Smooth muscle cell (in vitro differentiated cells): ENCODE data around the gene NOSIP. TPM values are rescaled to one million over a fixed set of nuclear protein-coding genes. Genes with fewer than 3 reads are reported as not detected.
A peak's percentile ranks its signal among the peaks of the same experiment; 100 is the strongest.

Experiments used
- DNase-seq: peaks from one replicate; lab custom pipeline; 2025; ENCODE audit not compliant: unreplicated experiment; lab: John Stamatoyannopoulos, UW
- H2AFZ ChIP-seq: fragments of 200-600 bp; sonication (generic); 2 replicates; pipeline ENCODE4 v1.6.0; 2016; ENCODE audit warnings: antibody characterized with exemption, low read depth, mild to moderate bottlenecking
- H3F3A ChIP-seq: fragments of 200-600 bp; sonication (generic); 2 replicates; pipeline ENCODE4 v1.6.0; 2017; ENCODE audit warnings: antibody characterized with exemption, low read depth
- H3K27ac ChIP-seq: fragments of 200-600 bp; sonication (generic); 2 replicates; pipeline ENCODE4 v1.5.1; 2016; ENCODE audit warnings: low read depth, mild to moderate bottlenecking
- H3K27me3 ChIP-seq: fragments of 200-600 bp; sonication (generic); 2 replicates; pipeline ENCODE4 v1.6.1; 2016; ENCODE audit warnings: low read depth, mild to moderate bottlenecking
- H3K36me3 ChIP-seq: fragments of 200-600 bp; sonication (generic); 2 replicates; pipeline ENCODE4 v1.5.1; 2016; ENCODE audit warnings: low read depth
- H3K4me1 ChIP-seq: fragments of 200-600 bp; sonication (generic); 2 replicates; pipeline ENCODE4 v1.5.1; 2016; ENCODE audit warnings: low read depth
- H3K4me2 ChIP-seq: fragments of 200-600 bp; sonication (generic); 2 replicates; pipeline ENCODE4 v1.6.0; 2016; ENCODE audit warnings: mild to moderate bottlenecking
- H3K4me3 ChIP-seq: fragments of 200-600 bp; sonication (generic); 2 replicates; pipeline ENCODE4 v1.5.1; 2016; ENCODE audit warnings: mild to moderate bottlenecking
- H3K79me2 ChIP-seq: fragments of 200-600 bp; sonication (generic); 2 replicates; pipeline ENCODE4 v1.6.0; 2016; ENCODE audit warnings: low read depth, mild to moderate bottlenecking
- H3K9ac ChIP-seq: fragments of 200-600 bp; sonication (generic); 2 replicates; pipeline ENCODE4 v1.6.0; 2016; ENCODE audit warnings: low read depth
- H3K9me3 ChIP-seq: fragments of 200-600 bp; sonication (generic); replicated peaks from 2 replicates; pipeline ENCODE4 v1.5.1; 2016; ENCODE audit warnings: low read depth
- H4K20me1 ChIP-seq: fragments of 200-600 bp; sonication (generic); 2 replicates; pipeline ENCODE4 v1.6.0; 2016; ENCODE audit warnings: low read depth
- WGBS: methylation state at CpG from one replicate; pipeline ENCODE4 v1.1.7; 2016; ENCODE audit warnings: low lambda C conversion rate; 5-methylcytosine and 5-hydroxymethylcytosine counted together
- polyA plus RNA-seq: library from polyadenylated mRNA; unstranded; fragments of >200 nt; fragmentation: Nextera tagmentation; extraction: Ambion mirVana; gene quantifications from 2 replicates; pipeline ENCODE4 v1.2.1, GENCODE V29; 2016
- small RNA-seq: library from RNA; depleted of rRNA; stranded (forward); fragments of <200 nt; gene quantifications from one replicate; pipeline ENCODE3, GENCODE V24; 2014
- total RNA-seq: library from RNA; depleted of rRNA; stranded (reverse); fragments of >200 nt; gene quantifications from 2 replicates; pipeline ENCODE4 v1.2.3, GENCODE V29; 2014
- TF ChIP-seq, protein P1 (sequence below): fragments of 200-600 bp; sonication (generic); IDR thresholded peaks from 2 replicates; pipeline ENCODE4 v1.5.1; 2017; ENCODE audit warnings: borderline replicate concordance, mild to moderate bottlenecking, antibody characterized with exemption; ENCODE audit not compliant: insufficient read depth, poor library complexity, severe bottlenecking

Gene NOSIP
- total and polyA plus RNA-seq, 2 experiments from 2014 or later, result 45.0 to 95.7 TPM

DNA sequence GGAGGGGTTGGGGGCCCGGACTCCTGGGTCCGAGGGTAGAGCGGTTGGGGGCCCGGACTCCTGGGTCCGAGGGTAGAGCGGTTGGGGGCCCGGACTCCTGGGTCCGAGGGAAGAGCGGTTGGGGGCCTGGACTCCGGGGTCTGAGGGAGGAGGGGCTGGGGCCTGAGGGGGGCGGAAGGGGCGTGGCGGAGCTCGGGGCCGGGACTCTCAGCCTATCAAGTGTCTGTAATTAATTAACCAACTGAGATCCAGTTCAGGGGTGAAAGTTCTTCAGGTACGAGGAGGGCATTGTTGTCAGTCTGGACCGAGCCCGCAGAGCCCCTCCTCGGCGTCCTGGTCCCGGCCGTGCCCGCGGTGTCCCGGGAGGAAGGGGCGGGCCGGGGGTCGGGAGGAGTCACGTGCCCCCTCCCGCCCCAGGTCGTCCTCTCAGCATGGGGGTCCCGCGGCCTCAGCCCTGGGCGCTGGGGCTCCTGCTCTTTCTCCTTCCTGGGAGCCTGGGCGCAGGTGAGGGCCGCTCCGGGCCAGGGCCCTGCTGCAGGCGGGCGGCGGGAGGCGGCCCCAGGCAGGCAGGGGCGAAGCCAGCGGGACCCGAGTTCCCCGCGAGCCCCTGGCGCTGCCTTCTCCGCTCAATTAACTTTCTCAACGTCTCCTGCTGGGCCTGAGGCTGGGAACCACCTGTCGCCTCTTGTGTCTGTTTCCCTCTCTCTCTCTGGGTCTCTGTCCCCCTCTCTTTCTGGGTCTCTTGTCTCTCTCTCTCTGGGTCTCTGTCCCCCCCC is 67.2 kb downstream of the NOSIP start:
- TF ChIP-seq, protein P1, sequence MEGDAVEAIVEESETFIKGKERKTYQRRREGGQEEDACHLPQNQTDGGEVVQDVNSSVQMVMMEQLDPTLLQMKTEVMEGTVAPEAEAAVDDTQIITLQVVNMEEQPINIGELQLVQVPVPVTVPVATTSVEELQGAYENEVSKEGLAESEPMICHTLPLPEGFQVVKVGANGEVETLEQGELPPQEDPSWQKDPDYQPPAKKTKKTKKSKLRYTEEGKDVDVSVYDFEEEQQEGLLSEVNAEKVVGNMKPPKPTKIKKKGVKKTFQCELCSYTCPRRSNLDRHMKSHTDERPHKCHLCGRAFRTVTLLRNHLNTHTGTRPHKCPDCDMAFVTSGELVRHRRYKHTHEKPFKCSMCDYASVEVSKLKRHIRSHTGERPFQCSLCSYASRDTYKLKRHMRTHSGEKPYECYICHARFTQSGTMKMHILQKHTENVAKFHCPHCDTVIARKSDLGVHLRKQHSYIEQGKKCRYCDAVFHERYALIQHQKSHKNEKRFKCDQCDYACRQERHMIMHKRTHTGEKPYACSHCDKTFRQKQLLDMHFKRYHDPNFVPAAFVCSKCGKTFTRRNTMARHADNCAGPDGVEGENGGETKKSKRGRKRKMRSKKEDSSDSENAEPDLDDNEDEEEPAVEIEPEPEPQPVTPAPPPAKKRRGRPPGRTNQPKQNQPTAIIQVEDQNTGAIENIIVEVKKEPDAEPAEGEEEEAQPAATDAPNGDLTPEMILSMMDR, result no peak
- no peaks in the 10 kb centered on the region for H3K79me2 ChIP-seq
- no peaks in the 10 kb centered on the region for H3K9me3 ChIP-seq
- no peaks in the 10 kb centered on the region for H3F3A ChIP-seq
- peaks cover 11% of the 10 kb centered on the region for H3K4me1 ChIP-seq
- peak overlapping the region; percentile 95 for H3K4me3 ChIP-seq
- H4K20me1 ChIP-seq, result no peaks in the 10 kb centered on the region
- WGBS, result 2% methylated on average over 28 of the region's 50 CpGs
- H3K27ac ChIP-seq, result peak overlapping the region; percentile 43
- DNase-seq, result no peak
- H3K27me3 ChIP-seq, result no peaks in the 10 kb centered on the region
- no peaks in the 10 kb centered on the region for H3K36me3 ChIP-seq
- peak overlapping the region; percentile 99 for H3K4me2 ChIP-seq
- H2AFZ ChIP-seq, result peak overlapping the region; percentile 86
- H3K9ac ChIP-seq, result peak overlapping the region; percentile 61

GRCh38 chr19:49507803-49508494 is 72.4 kb downstream of the NOSIP start:
- Histone ChIP-seq H4K20me1 (no peaks in the 10 kb centered on the region), H3K4me1 (peaks cover 12% of the 10 kb centered on the region), H3K9me3 (no peaks in the 10 kb centered on the region), H3K27me3 (no peaks in the 10 kb centered on the region), H3K9ac (no peak overlapping the region), H3K4me3 (no peak overlapping the region), H3K4me2 (no peak overlapping the region), H2AFZ (no peak overlapping the region), H3K36me3 (no peaks in the 10 kb centered on the region), H3K27ac (no peak overlapping the region), H3F3A (no peaks in the 10 kb centered on the region), H3K79me2 (no peaks in the 10 kb centered on the region)
- WGBS, result 64% methylated on average over 12 of the region's 12 CpGs
- TF ChIP-seq, protein P1, result no peak
- no peak for DNase-seq

- Histone ChIP-seq H3K79me2 (no peaks in the 10 kb centered on the region), H3K9ac (no peak overlapping the region), H3F3A (no peaks in the 10 kb centered on the region), H3K36me3 (no peaks in the 10 kb centered on the region), H3K4me2 (no peak overlapping the region), H2AFZ (no peak overlapping the region), H3K4me1 (peaks cover 5% of the 10 kb centered on the region), H3K27ac (no peak overlapping the region), H3K9me3 (no peaks in the 10 kb centered on the region), H3K27me3 (no peaks in the 10 kb centered on the region), H4K20me1 (no peaks in the 10 kb centered on the region), H3K4me3 (no peak overlapping the region)
- 20% methylated on average over 7 of the region's 8 CpGs for WGBS
- DNase-seq, result no peak
- TF ChIP-seq, protein P1, result peak; percentile 80
Observed at GRCh38 chr19:49506575-49507105, 73.7 kb downstream of the NOSIP start.

Small RNA genes lying within 50 kb of the gene (small RNA-seq; reads per million reads assigned to genes)
- gene RF00019, result not detected

Other genes with a start within 250 kb of the NOSIP start
- gene CD37, start 245.2 kb downstream of the NOSIP start, total RNA-seq, result not detected in 2 replicates
- 7.0 and 8.8 TPM in 2 replicates for gene CD37, start 245.2 kb downstream of the NOSIP start, polyA plus RNA-seq
- gene TEAD2, start 218.1 kb downstream of the NOSIP start, total RNA-seq, result 46.0 and 71.8 TPM in 2 replicates
- 55.3 and 58.5 TPM in 2 replicates for gene TEAD2, start 218.1 kb downstream of the NOSIP start, polyA plus RNA-seq
- gene DKKL1, start 216.7 kb downstream of the NOSIP start, total RNA-seq, result 2.3 and 6.3 TPM in 2 replicates
- gene DKKL1, start 216.7 kb downstream of the NOSIP start, polyA plus RNA-seq, result 2.8 and 6.4 TPM in 2 replicates
- not detected in 2 replicates for gene KASH5, start 192.3 kb downstream of the NOSIP start, total RNA-seq
- gene KASH5, start 192.3 kb downstream of the NOSIP start, polyA plus RNA-seq, result not detected in 2 replicates
- gene PTH2, start 157.1 kb downstream of the NOSIP start, total RNA-seq, result not detected in 2 replicates
- gene PTH2, start 157.1 kb downstream of the NOSIP start, polyA plus RNA-seq, result not detected in 2 replicates
- gene GFY, start 155.2 kb downstream of the NOSIP start, total RNA-seq, result not detected in 2 replicates
- gene GFY, start 155.2 kb downstream of the NOSIP start, polyA plus RNA-seq, result not detected in 2 replicates
- gene SLC17A7, start 139.0 kb downstream of the NOSIP start, total RNA-seq, result 0.04 and 0.54 TPM in 2 replicates
- gene SLC17A7, start 139.0 kb downstream of the NOSIP start, polyA plus RNA-seq, result 0.39 TPM in 1 of 2 replicates, not detected in the other
- gene PIH1D1, start 128.7 kb downstream of the NOSIP start, total RNA-seq, result 54.7 and 77.1 TPM in 2 replicates
- gene PIH1D1, start 128.7 kb downstream of the NOSIP start, polyA plus RNA-seq, result 84.9 and 89.8 TPM in 2 replicates
- 10.5 and 18.6 TPM in 2 replicates for gene ALDH16A1, start 127.3 kb downstream of the NOSIP start, total RNA-seq
- 24.6 and 24.7 TPM in 2 replicates for gene ALDH16A1, start 127.3 kb downstream of the NOSIP start, polyA plus RNA-seq
- gene FLT3LG, start 106.3 kb downstream of the NOSIP start, total RNA-seq, result 0.27 and 0.45 TPM in 2 replicates
- 0.85 and 2.0 TPM in 2 replicates for gene FLT3LG, start 106.3 kb downstream of the NOSIP start, polyA plus RNA-seq
- gene RPL13A, start 92.9 kb downstream of the NOSIP start, total RNA-seq, result 1,134 and 1,154 TPM in 2 replicates
- gene RPL13A, start 92.9 kb downstream of the NOSIP start, polyA plus RNA-seq, result 732 and 818 TPM in 2 replicates
- gene RPS11, start 84.1 kb downstream of the NOSIP start, total RNA-seq, result 3,115 and 3,456 TPM in 2 replicates
- 729 and 804 TPM in 2 replicates for gene RPS11, start 84.1 kb downstream of the NOSIP start, polyA plus RNA-seq
- gene FCGRT, start 67.9 kb downstream of the NOSIP start, total RNA-seq, result 58.1 and 66.1 TPM in 2 replicates
- gene FCGRT, start 67.9 kb downstream of the NOSIP start, polyA plus RNA-seq, result 127 and 135 TPM in 2 replicates
- gene RCN3, start 52.6 kb downstream of the NOSIP start, total RNA-seq, result 248 and 311 TPM in 2 replicates
- 773 and 1,078 TPM in 2 replicates for gene RCN3, start 52.6 kb downstream of the NOSIP start, polyA plus RNA-seq
- 13.5 TPM in 1 of 2 replicates, not detected in the other for gene PRRG2, start 760 bp upstream of the NOSIP start, total RNA-seq
- gene PRRG2, start 760 bp upstream of the NOSIP start, polyA plus RNA-seq, result 0.24 and 1.0 TPM in 2 replicates
- gene PRR12, start 10.6 kb upstream of the NOSIP start, total RNA-seq, result 2.9 and 4.5 TPM in 2 replicates
- 1.7 and 3.2 TPM in 2 replicates for gene PRR12, start 10.6 kb upstream of the NOSIP start, polyA plus RNA-seq
- gene RRAS, start 59.6 kb upstream of the NOSIP start, total RNA-seq, result 82.3 and 86.5 TPM in 2 replicates
- 224 and 248 TPM in 2 replicates for gene RRAS, start 59.6 kb upstream of the NOSIP start, polyA plus RNA-seq
- 7.9 and 10.2 TPM in 2 replicates for gene SCAF1, start 61.7 kb upstream of the NOSIP start, total RNA-seq
- 12.1 and 15.9 TPM in 2 replicates for gene SCAF1, start 61.7 kb upstream of the NOSIP start, polyA plus RNA-seq
- 35.1 and 38.2 TPM in 2 replicates for gene IRF3, start 85.3 kb upstream of the NOSIP start, total RNA-seq
- 45.9 and 64.1 TPM in 2 replicates for gene IRF3, start 85.3 kb upstream of the NOSIP start, polyA plus RNA-seq
- 3.2 and 10.8 TPM in 2 replicates for gene BCL2L12, start 85.4 kb upstream of the NOSIP start, total RNA-seq
- gene BCL2L12, start 85.4 kb upstream of the NOSIP start, polyA plus RNA-seq, result 34.0 and 44.1 TPM in 2 replicates
- 147 and 174 TPM in 2 replicates for gene PRMT1, start 96.7 kb upstream of the NOSIP start, total RNA-seq
- gene PRMT1, start 96.7 kb upstream of the NOSIP start, polyA plus RNA-seq, result 170 and 175 TPM in 2 replicates
- 1.6 and 3.6 TPM in 2 replicates for gene ADM5, start 109.0 kb upstream of the NOSIP start, total RNA-seq
- gene ADM5, start 109.0 kb upstream of the NOSIP start, polyA plus RNA-seq, result 1.7 and 3.1 TPM in 2 replicates
- gene CPT1C, start 110.6 kb upstream of the NOSIP start, total RNA-seq, result 7.6 and 19.7 TPM in 2 replicates
- gene CPT1C, start 110.6 kb upstream of the NOSIP start, polyA plus RNA-seq, result 20.0 and 21.0 TPM in 2 replicates
- gene TSKS, start 182.8 kb upstream of the NOSIP start, total RNA-seq, result not detected in 2 replicates
- gene TSKS, start 182.8 kb upstream of the NOSIP start, polyA plus RNA-seq, result not detected in 2 replicates
- gene AP2A1, start 186.4 kb upstream of the NOSIP start, total RNA-seq, result 55.8 and 57.7 TPM in 2 replicates
- gene AP2A1, start 186.4 kb upstream of the NOSIP start, polyA plus RNA-seq, result 57.8 and 65.2 TPM in 2 replicates
- 6.9 and 16.2 TPM in 2 replicates for gene FUZ, start 232.7 kb upstream of the NOSIP start, total RNA-seq
- 18.3 and 19.8 TPM in 2 replicates for gene FUZ, start 232.7 kb upstream of the NOSIP start, polyA plus RNA-seq
- 16.9 and 20.4 TPM in 2 replicates for gene MED25, start 237.7 kb upstream of the NOSIP start, total RNA-seq
- gene MED25, start 237.7 kb upstream of the NOSIP start, polyA plus RNA-seq, result 34.1 and 36.4 TPM in 2 replicates